ENCODE data around the gene EEF1A2. TPM values are rescaled to one million over a fixed set of nuclear protein-coding genes. Genes with fewer than 3 reads are reported as not detected.
"Not testable (repeated sequence)": the region's sequence is repeated elsewhere in the genome, so short reads cannot be mapped to it uniquely, and the experiment has no call there.

The EEF1A2 gene
- total RNA-seq, 8 experiments from 2014 or later, result 2.8 to 390 (median 139) TPM

- Histone ChIP-seq H3K4me3 (no peak overlapping the region), H3K27ac (no peak overlapping the region), H3K4me1 (replicated peaks in 1 of 2) (peaks cover 15 to 26% of the 10 kb centered on the region in 2 donors)
- in situ Hi-C loops (cut with MboI; ENCODE audit: low pct_unique_long_range_greater_than_20kb in 2 of 9, low sequenced_read_pairs in 9 of 9, unreplicated experiment in 9 of 9), result no loop called here
- ATAC-seq (replicated peaks in 6 of 8), result no peak
- WGBS, 10 experiments, result 73 to 100% methylated on average over 1 to 2 of the region's 32 CpGs; no CpG with 5 or more reads in 8 of the 10 experiments
Observed at GRCh38 chr20:63517376-63518309, 18.8 kb upstream of the EEF1A2 start.

DNA sequence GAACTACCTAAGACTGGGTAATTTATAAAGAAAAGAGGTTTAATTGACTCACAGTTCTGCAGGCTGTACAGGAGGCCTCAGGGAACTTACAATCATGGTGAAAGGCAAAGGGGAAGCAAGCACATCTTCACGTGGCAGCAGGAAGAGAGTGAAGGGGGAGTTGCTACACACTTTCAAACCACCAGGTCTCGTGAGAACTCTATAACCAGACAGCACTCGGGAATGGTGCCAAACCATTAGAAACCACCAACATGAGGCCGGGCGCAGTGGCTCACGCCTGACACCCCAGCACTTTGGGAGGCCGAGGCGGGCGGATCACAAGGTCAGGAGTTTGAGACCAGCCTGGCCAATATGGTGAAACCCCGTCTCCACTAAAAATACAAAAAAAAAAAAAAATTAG is 15.6 kb upstream of the EEF1A2 start:
- ATAC-seq (replicated peaks in 6 of 8); H3K27ac ChIP-seq; in situ Hi-C loops (cut with MboI; ENCODE audit: low pct_unique_long_range_greater_than_20kb in 2 of 9, low sequenced_read_pairs in 9 of 9, unreplicated experiment in 9 of 9); H3K4me3 ChIP-seq: not testable (repeated sequence)
- 14 to 85% (median 62%) methylated on average over 1 to 5 of the region's 10 CpGs; no CpG with 5 or more reads in 4 of the 10 experiments for WGBS, 10 experiments
- H3K4me1 ChIP-seq (replicated peaks in 1 of 2), result peaks cover 9 to 19% of the 10 kb centered on the region in 2 donors

DNA sequence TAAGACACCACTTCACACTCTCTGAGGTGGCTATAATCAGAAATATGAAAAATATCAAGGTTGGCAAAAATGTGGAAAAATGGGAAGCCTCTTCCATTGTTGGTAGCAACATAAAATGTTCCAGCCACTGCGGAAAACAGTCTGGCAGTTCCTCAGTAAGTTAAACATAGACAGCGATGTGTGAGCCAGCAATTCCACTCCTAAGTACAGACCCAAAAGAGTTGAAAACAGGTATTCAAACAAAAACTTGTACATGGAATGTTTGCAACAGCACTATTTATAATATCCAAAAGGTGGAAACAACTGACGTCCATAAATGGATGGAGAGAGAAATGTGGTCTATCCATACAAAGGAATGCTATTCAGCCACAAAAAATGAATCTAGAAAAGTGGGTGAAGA is 14.3 kb upstream of the EEF1A2 start:
- in situ Hi-C loops (cut with MboI; ENCODE audit: low pct_unique_long_range_greater_than_20kb in 2 of 9, low sequenced_read_pairs in 9 of 9, unreplicated experiment in 9 of 9), result no loop called here
- no peak overlapping the region for H3K27ac ChIP-seq
- 29 to 100% (median 90%) methylated on average over 1 to 3 of the region's 3 CpGs for WGBS, 10 experiments
- ATAC-seq (replicated peaks in 6 of 8), result no peak
- H3K4me3 ChIP-seq, result no peak overlapping the region
- peaks cover 2 to 6% of the 10 kb centered on the region in 2 donors for H3K4me1 ChIP-seq (replicated peaks in 1 of 2)

DNA sequence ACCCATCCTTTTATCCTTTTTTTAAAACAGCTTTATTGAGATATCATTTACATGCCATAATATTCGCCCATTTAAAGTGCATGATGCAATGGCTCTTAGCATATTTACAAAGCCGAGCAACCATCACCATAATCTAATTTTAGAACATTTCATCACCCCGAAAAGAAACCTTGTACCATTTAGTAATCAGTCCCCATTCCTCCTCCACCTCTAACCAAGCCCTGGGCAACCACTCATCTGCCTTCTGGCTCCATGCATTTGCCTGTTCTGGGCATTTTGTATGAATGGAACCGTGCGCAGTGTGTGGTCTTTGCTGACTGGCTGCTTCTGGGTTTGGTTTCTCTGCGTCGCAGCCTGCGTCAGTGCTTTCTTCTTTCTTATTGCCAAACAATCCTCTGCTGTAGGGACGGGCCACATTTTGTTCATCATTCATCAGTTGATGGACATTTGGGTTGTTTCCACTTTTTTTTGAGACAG is 10.2 kb upstream of the EEF1A2 start:
- ATAC-seq (replicated peaks in 6 of 8), result peak in 4 of 8 experiments; percentile 36 to 97 (median 94)
- Histone ChIP-seq H3K27ac (no peak overlapping the region), H3K4me1 (replicated peaks in 1 of 2) (peaks cover 0 to 2% of the 10 kb centered on the region in 2 donors), H3K4me3 (no peak overlapping the region)
- WGBS, 10 experiments, result 0 to 95% (median 73%) methylated on average over 1 to 9 of the region's 9 CpGs
- in situ Hi-C loops (cut with MboI; ENCODE audit: low pct_unique_long_range_greater_than_20kb in 2 of 9, low sequenced_read_pairs in 9 of 9, unreplicated experiment in 9 of 9), result no loop called here

DNA sequence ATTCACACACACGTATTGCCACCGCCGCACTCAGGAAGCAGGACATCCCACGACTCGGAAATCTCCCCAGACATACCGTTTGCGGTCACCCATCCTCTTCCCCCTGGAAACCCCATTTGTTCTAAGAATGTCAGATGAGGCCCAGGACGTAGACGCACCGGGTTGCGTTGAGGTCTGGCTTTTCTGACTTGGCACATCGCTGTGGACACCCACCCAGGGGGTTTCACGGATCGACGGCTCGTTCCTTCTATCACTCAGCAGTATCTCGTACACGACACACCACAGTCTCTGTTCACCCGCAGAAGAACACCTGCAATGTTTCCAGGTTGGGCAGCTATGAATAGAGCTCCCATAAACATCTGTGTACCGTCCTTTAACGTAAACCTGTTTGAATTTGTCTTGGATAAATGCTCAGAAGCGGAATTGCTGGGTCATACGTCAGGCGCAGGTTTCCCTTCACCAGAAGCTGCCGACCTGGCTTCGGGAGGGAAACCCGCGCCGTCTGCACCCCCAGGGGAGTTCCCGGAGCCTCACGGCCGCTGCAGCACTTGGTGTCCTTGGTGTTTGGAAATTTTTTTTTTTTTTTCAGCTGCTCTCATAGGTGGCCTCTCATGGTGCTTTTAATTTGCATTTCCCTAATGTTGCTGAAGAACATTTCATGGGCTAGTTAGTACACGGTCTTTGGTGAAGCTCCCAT is 9.3 kb upstream of the EEF1A2 start:
- in situ Hi-C loops (cut with MboI; ENCODE audit: low pct_unique_long_range_greater_than_20kb in 2 of 9, low sequenced_read_pairs in 9 of 9, unreplicated experiment in 9 of 9), result no loop called here
- H3K27ac ChIP-seq, result no peak overlapping the region
- H3K4me3 ChIP-seq, result no peak overlapping the region
- 60 to 98% (median 74%) methylated on average over 1 to 18 of the region's 33 CpGs; no CpG with 5 or more reads in 2 of the 10 experiments for WGBS, 10 experiments
- ATAC-seq (replicated peaks in 6 of 8), result no peak
- peaks cover 5 to 10% of the 10 kb centered on the region in 2 donors for H3K4me1 ChIP-seq (replicated peaks in 1 of 2)

DNA sequence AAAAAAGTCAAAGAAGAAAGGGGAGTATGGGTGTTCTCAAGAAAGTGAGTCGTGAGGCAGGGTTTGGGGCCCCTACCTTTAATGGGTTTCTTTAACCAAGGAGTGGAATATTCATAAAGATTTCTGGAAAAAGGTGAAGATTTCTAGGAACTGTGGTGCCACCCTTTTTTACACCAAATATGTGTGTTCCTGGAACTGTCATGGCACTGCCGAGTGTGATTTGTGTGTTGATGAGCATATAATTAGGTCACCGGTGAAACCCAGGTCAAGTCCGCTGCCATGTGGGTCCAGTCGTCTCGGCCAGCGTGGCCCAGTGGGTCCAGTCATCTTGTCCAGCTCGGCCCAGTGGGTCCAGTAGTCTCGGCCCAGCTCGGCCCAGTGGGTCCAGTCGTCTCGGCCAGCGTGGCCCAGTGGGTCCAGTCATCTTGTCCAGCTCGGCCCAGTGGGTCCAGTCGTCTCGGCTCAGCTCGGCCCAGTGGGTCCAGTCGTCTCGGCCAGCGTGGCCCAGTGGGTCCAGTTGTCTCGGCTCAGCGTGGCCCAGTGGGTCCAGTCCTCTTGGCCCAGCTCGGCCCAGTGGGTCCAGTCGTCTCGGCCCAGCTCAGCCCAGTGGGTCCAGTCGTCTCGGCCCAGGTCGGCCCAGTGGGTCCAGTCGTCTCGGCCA is 8.3 kb upstream of the EEF1A2 start:
- peaks cover 15 to 20% of the 10 kb centered on the region in 2 donors for H3K4me1 ChIP-seq (replicated peaks in 1 of 2)
- no peak for ATAC-seq (replicated peaks in 6 of 8)
- no peak overlapping the region for H3K4me3 ChIP-seq
- no peak overlapping the region for H3K27ac ChIP-seq
- WGBS, 10 experiments, result 33 to 100% (median 82%) methylated on average over 1 to 20 of the region's 30 CpGs
- in situ Hi-C loops (cut with MboI; ENCODE audit: low pct_unique_long_range_greater_than_20kb in 2 of 9, low sequenced_read_pairs in 9 of 9, unreplicated experiment in 9 of 9), result no loop called here

DNA sequence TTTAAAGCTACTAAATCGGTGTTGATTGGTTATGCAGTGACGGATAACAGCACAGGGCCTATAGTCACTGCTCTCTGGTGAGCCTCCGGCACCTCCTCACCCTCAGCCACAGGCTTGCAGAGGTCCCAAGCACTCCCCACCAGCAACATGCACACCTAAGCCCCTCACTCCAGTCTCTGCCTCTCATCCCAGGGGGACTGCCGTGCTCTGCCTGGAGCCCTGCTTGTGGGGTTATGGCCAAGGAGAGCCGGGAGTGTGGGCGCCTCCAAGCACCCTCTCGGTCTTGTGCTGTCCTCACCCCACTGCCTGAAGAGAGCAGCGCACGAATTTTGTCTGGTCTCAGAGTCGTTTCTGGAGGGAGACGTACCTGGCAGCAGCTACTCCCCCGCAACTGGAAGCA is 6.8 kb upstream of the EEF1A2 start:
- Histone ChIP-seq H3K4me1 (replicated peaks in 1 of 2) (peaks cover 29 to 33% of the 10 kb centered on the region in 2 donors), H3K4me3 (no peak overlapping the region), H3K27ac (no peak overlapping the region)
- no peak for ATAC-seq (replicated peaks in 6 of 8)
- in situ Hi-C loops (cut with MboI; ENCODE audit: low pct_unique_long_range_greater_than_20kb in 2 of 9, low sequenced_read_pairs in 9 of 9, unreplicated experiment in 9 of 9), result no loop called here
- WGBS, 10 experiments, result 33 to 82% (median 69%) methylated on average over 1 to 7 of the region's 12 CpGs; no CpG with 5 or more reads in 1 of the 10 experiments

DNA sequence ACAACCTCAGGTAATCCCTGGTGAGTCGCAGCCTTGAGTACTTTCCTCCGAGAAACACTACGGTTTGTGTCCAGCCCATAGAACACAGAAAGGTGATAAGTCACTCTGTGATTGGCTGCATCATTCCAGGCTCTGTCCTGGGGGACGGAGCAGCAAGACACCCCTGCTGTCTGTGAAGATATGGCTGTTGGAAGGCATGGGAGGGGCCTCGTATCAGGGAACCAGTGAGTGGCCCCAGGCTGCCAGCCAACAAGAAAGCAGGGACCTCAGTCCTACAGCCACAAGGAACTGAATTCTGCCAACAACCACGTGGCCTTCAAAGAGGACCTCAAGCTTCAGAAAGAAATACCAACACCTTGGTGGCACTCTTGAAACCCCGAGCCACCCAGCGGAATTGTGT is 6.4 kb upstream of the EEF1A2 start:
- 0 to 87% (median 60%) methylated on average over 1 to 4 of the region's 8 CpGs; no CpG with 5 or more reads in 2 of the 10 experiments for WGBS, 10 experiments
- H3K27ac ChIP-seq, result no peak overlapping the region
- in situ Hi-C loops (cut with MboI; ENCODE audit: low pct_unique_long_range_greater_than_20kb in 2 of 9, low sequenced_read_pairs in 9 of 9, unreplicated experiment in 9 of 9), result no loop called here
- ATAC-seq (replicated peaks in 6 of 8), result no peak
- peaks cover 29 to 33% of the 10 kb centered on the region in 2 donors for H3K4me1 ChIP-seq (replicated peaks in 1 of 2)
- no peak overlapping the region for H3K4me3 ChIP-seq

- peaks cover 34 to 37% of the 10 kb centered on the region in 2 donors for H3K4me1 ChIP-seq (replicated peaks in 1 of 2)
- no peak overlapping the region for H3K27ac ChIP-seq
- in situ Hi-C loops (cut with MboI; ENCODE audit: low pct_unique_long_range_greater_than_20kb in 2 of 9, low sequenced_read_pairs in 9 of 9, unreplicated experiment in 9 of 9), result no loop called here
- no peak for ATAC-seq (replicated peaks in 6 of 8)
- 8 to 100% (median 77%) methylated on average over 2 to 8 of the region's 9 CpGs for WGBS, 10 experiments
- H3K4me3 ChIP-seq, result no peak overlapping the region
Observed at GRCh38 chr20:63504642-63505041, 5.8 kb upstream of the EEF1A2 start.

DNA sequence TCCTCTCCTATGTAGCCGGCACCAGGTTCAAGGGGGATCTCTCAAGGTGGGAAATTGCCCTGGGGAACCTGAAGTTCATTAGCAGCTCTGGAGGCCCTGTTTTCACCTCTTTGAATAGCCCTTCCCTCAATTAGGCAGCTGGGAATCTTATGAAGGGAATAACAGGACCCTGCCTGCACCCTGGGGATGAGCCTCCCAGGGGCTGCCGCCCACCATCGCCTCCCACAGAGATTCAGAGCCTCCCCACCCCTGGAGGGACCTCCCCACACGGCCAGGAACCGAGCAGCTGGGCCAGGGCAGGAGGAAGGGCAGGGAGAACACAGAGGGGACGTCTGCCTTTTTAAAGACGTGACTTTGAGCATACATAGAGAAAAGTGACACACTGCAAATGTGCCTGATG is 4.6 kb upstream of the EEF1A2 start:
- no peak overlapping the region for H3K4me3 ChIP-seq
- in situ Hi-C loops (cut with MboI; ENCODE audit: low pct_unique_long_range_greater_than_20kb in 2 of 9, low sequenced_read_pairs in 9 of 9, unreplicated experiment in 9 of 9), result no loop called here
- WGBS, 10 experiments, result 9 to 83% (median 40%) methylated on average over 1 to 4 of the region's 7 CpGs; no CpG with 5 or more reads in 5 of the 10 experiments
- H3K4me1 ChIP-seq (replicated peaks in 1 of 2), result peaks cover 38 to 41% of the 10 kb centered on the region in 2 donors
- no peak for ATAC-seq (replicated peaks in 6 of 8)
- H3K27ac ChIP-seq, result peak overlapping the region; percentile 86 to 89

DNA sequence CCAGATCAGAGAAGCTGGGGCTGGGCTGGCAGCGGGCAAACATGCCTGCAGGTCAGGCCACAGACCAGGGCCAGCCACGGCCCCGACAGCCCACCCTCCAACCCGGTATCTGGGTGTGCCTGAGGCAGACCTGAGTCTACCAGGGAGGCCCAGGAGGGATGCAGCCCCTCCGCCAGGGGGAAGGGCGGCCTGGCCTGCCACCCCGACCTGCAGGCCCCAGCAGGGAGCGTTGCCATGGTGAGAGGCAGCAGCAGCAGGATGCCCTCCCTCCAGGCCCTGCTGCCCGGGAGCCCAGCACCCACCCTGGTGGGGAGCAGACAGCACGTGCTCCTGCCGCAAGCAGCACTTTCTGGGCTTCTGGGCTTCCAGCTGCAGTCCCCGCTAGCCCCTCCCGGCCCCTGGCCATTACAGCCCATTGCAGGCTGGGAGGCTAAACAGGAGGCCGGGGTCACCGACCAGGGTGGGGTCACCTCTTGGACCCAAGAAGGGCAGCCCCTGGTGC is 3.8 kb upstream of the EEF1A2 start:
- peak in 5 of 8 experiments; percentile 43 to 59 (median 54) for ATAC-seq (replicated peaks in 6 of 8)
- Histone ChIP-seq H3K27ac (peak overlapping the region; percentile 86 to 89), H3K4me1 (replicated peaks in 1 of 2) (peaks cover 40 to 41% of the 10 kb centered on the region in 2 donors), H3K4me3 (no peak overlapping the region)
- WGBS, 10 experiments, result 80 to 100% methylated on average over 1 to 3 of the region's 15 CpGs; no CpG with 5 or more reads in 8 of the 10 experiments
- in situ Hi-C loops (cut with MboI; ENCODE audit: low pct_unique_long_range_greater_than_20kb in 2 of 9, low sequenced_read_pairs in 9 of 9, unreplicated experiment in 9 of 9), result no loop called here

DNA sequence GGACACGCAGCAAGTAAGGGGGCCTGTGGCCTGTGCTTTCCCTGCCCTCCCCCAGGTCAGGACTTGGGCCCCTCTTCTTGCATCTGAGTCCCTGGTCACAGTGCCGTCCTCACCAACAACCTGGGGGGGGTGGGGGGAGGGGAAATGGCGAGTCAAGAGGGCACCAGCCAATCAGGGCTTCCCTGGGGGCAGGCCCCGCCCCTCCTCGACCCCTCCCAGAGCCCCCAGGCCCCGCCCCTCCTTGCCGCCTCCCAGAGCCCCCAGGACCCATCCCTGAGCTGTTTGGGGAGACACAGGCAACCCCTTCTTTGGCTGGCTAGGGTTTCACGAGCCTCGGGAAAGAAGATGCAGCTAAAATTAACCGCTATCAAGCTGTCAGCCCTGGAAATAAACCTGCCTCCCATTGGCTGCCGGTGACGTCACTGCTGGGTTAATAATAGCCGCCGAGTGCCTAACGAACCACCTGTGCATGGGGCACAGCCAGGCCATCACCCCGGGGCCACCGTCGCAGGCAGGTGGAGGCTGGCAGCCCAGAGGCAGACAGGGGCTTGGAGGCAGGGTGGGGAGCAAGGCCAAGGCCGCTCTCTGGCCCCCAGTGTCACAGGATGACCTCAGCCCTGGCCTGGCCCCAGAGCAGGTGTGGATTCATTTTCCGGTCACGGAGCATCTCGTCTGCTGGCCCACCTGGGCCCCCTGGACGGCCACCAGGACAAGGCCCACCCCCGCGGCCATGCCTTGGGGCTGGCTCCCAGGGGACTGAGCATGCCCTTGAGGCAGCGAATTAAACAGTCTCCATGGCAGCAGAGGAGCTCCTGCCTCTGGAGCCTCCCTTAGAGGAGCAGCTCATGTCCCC is 3.2 kb upstream of the EEF1A2 start:
- peak overlapping the region; percentile 86 to 89 for H3K27ac ChIP-seq
- peak overlapping the region in 2 of 5 donors; percentile 1 to 7 for H3K4me3 ChIP-seq
- peaks cover 46 to 47% of the 10 kb centered on the region in 2 donors for H3K4me1 ChIP-seq (replicated peaks in 1 of 2)
- peak in 6 of 8 experiments; percentile 16 to 43 (median 40) for ATAC-seq (replicated peaks in 6 of 8)
- in situ Hi-C loops (cut with MboI; ENCODE audit: low pct_unique_long_range_greater_than_20kb in 2 of 9, low sequenced_read_pairs in 9 of 9, unreplicated experiment in 9 of 9), result no loop called here
- 34 to 60% methylated on average over 1 to 4 of the region's 26 CpGs; no CpG with 5 or more reads in 8 of the 10 experiments for WGBS, 10 experiments

Measured in motor neuron (in vitro differentiated cells).